ENCODE results near the gene HNMT. TPM values are rescaled to one million over a fixed set of nuclear protein-coding genes. Genes with fewer than 3 reads are reported as not detected.

The HNMT gene
- polyA plus RNA-seq, 1 donor (not counting 4 experiments of a cell fraction or from before 2014, with no cell fraction given): 7.4 TPM

- H4K20me1 ChIP-seq (ENCODE audit: control insufficient read depth, extremely low read depth, insufficient read depth, low read length): no peaks in the 10 kb centered on the region
- TF ChIP-seq EZH2 (IDR thresholded peaks at IDR 0.05; ENCODE audit: low read length): no peak
- TF ChIP-seq, protein P1, sequence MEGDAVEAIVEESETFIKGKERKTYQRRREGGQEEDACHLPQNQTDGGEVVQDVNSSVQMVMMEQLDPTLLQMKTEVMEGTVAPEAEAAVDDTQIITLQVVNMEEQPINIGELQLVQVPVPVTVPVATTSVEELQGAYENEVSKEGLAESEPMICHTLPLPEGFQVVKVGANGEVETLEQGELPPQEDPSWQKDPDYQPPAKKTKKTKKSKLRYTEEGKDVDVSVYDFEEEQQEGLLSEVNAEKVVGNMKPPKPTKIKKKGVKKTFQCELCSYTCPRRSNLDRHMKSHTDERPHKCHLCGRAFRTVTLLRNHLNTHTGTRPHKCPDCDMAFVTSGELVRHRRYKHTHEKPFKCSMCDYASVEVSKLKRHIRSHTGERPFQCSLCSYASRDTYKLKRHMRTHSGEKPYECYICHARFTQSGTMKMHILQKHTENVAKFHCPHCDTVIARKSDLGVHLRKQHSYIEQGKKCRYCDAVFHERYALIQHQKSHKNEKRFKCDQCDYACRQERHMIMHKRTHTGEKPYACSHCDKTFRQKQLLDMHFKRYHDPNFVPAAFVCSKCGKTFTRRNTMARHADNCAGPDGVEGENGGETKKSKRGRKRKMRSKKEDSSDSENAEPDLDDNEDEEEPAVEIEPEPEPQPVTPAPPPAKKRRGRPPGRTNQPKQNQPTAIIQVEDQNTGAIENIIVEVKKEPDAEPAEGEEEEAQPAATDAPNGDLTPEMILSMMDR (optimal IDR thresholded peaks at IDR 0.05 in 1 of 3, IDR thresholded peaks at IDR 0.05 in 1 of 3, conservative IDR thresholded peaks at IDR 0.05 in 1 of 3; ENCODE audit: extremely low read depth in 1 of 3, insufficient read depth in 2 of 3, low read length in 3 of 3): no peak
- no peaks in the 10 kb centered on the region for H3K9me1 ChIP-seq (ENCODE audit: control insufficient read depth, extremely low read depth, insufficient read depth, low read length)
- no peak overlapping the region for H3K4me2 ChIP-seq (ENCODE audit: control insufficient read depth, extremely low read depth, insufficient read depth, low read depth, low read length)
- dilution Hi-C loops (cut with MboI; ENCODE audit: extremely low pct_ligation_motif_present, low sequenced_read_pairs): no loop called here
- H3K27ac ChIP-seq (ENCODE audit: control insufficient read depth, insufficient read depth, low read length): no peak overlapping the region
- FAIRE-seq: no peak
- H3K9me3 ChIP-seq (ENCODE audit: control insufficient read depth, low read depth, low read length): no peaks in the 10 kb centered on the region
- no peak for DNase-seq (ENCODE audit: low read depth, low spot score)
- H3K36me3 ChIP-seq (ENCODE audit: control insufficient read depth in 2 of 2, extremely low read depth in 1 of 2, insufficient read depth in 2 of 2, low read length in 2 of 2): no peaks in the 10 kb centered on the region
- H2AFZ ChIP-seq (ENCODE audit: control insufficient read depth, low read length): no peak overlapping the region
- no peaks in the 10 kb centered on the region for H3K27me3 ChIP-seq (ENCODE audit: control insufficient read depth, extremely low read depth, insufficient read depth, low read length)
- peaks cover 14% of the 10 kb centered on the region for H3K4me1 ChIP-seq (ENCODE audit: control insufficient read depth, extremely low read depth, insufficient read depth, low read length)
- H3K4me3 ChIP-seq (ENCODE audit: control insufficient read depth in 2 of 3, extremely low read depth in 1 of 3, insufficient read depth in 2 of 3, low read depth in 1 of 3, low read length in 3 of 3): no peak overlapping the region
- H3K79me2 ChIP-seq (ENCODE audit: control insufficient read depth, insufficient read depth, low read length): no peaks in the 10 kb centered on the region
- H3K9ac ChIP-seq (ENCODE audit: control insufficient read depth, extremely low read depth, insufficient read depth, low read length): no peak overlapping the region
Observed at GRCh38 chr2:138061961-138062360, 97.7 kb downstream of the HNMT start.

DNA sequence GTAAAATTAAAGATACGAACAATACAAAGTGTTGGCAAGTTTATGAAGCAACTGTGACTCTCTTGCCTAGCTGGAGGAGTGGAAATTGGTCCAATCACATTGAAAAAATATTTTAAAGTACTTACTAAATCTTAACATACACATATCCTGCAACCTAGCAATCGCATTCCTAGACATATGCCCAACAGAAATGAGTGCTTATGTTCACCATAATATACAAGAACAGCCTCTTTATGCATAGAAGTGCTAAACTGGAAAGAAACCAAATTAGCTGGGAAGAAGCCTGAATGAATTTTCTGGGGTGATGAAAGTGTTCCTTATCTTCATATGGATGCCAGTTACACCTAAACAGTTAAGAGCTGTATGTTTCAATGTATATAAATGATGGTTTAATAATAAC, 98.9 kb downstream of the HNMT start:
- H3K4me1 ChIP-seq (ENCODE audit: control insufficient read depth, extremely low read depth, insufficient read depth, low read length): peaks cover 14% of the 10 kb centered on the region
- H3K27ac ChIP-seq (ENCODE audit: control insufficient read depth, insufficient read depth, low read length): no peak overlapping the region
- no peak overlapping the region for H3K9ac ChIP-seq (ENCODE audit: control insufficient read depth, extremely low read depth, insufficient read depth, low read length)
- H3K9me3 ChIP-seq (ENCODE audit: control insufficient read depth, low read depth, low read length): no peaks in the 10 kb centered on the region
- H3K9me1 ChIP-seq (ENCODE audit: control insufficient read depth, extremely low read depth, insufficient read depth, low read length): no peaks in the 10 kb centered on the region
- DNase-seq (ENCODE audit: low read depth, low spot score): no peak
- no peak overlapping the region for H2AFZ ChIP-seq (ENCODE audit: control insufficient read depth, low read length)
- no peaks in the 10 kb centered on the region for H3K36me3 ChIP-seq (ENCODE audit: control insufficient read depth in 2 of 2, extremely low read depth in 1 of 2, insufficient read depth in 2 of 2, low read length in 2 of 2)
- FAIRE-seq: no peak
- no peaks in the 10 kb centered on the region for H3K27me3 ChIP-seq (ENCODE audit: control insufficient read depth, extremely low read depth, insufficient read depth, low read length)
- H3K4me3 ChIP-seq (ENCODE audit: control insufficient read depth in 2 of 3, extremely low read depth in 1 of 3, insufficient read depth in 2 of 3, low read depth in 1 of 3, low read length in 3 of 3): no peak overlapping the region
- no peak overlapping the region for H3K4me2 ChIP-seq (ENCODE audit: control insufficient read depth, extremely low read depth, insufficient read depth, low read depth, low read length)
- no peaks in the 10 kb centered on the region for H4K20me1 ChIP-seq (ENCODE audit: control insufficient read depth, extremely low read depth, insufficient read depth, low read length)
- dilution Hi-C loops (cut with MboI; ENCODE audit: extremely low pct_ligation_motif_present, low sequenced_read_pairs): no loop called here
- TF ChIP-seq, protein P1 (optimal IDR thresholded peaks at IDR 0.05 in 1 of 3, IDR thresholded peaks at IDR 0.05 in 1 of 3, conservative IDR thresholded peaks at IDR 0.05 in 1 of 3; ENCODE audit: extremely low read depth in 1 of 3, insufficient read depth in 2 of 3, low read length in 3 of 3): no peak
- TF ChIP-seq EZH2 (IDR thresholded peaks at IDR 0.05; ENCODE audit: low read length): no peak
- no peaks in the 10 kb centered on the region for H3K79me2 ChIP-seq (ENCODE audit: control insufficient read depth, insufficient read depth, low read length)
